Progenitor cell of endocrine pancreas (in vitro differentiated cells): ENCODE results near the gene DENND2C. TPM values are rescaled to one million over a fixed set of nuclear protein-coding genes. Genes with fewer than 3 reads are reported as not detected.

Experiments
- DNase-seq: peaks from one replicate; pipeline ENCODE4 v3.0.0; 2021; ENCODE audit warnings: low spot score; ENCODE audit not compliant: unreplicated experiment
- H3K27ac Mint-ChIP-seq: 2 replicates; pipeline ENCODE4 v1.8.0; 2021; ENCODE audit warnings: mild to moderate bottlenecking, moderate library complexity, mixed read lengths
- H3K27me3 Mint-ChIP-seq: 2 replicates; pipeline ENCODE4 v1.8.0; 2021; ENCODE audit warnings: mixed read lengths
- H3K36me3 Mint-ChIP-seq: 2 replicates; pipeline ENCODE4 v1.8.0; 2022; ENCODE audit warnings: mixed read lengths; ENCODE audit not compliant: insufficient read depth
- H3K4me1 Mint-ChIP-seq: 2 replicates; pipeline ENCODE4 v1.8.0; 2021; ENCODE audit warnings: low read depth, mixed read lengths
- H3K4me3 Mint-ChIP-seq: 2 replicates; pipeline ENCODE4 v1.8.0; 2021; ENCODE audit warnings: low read depth, mild to moderate bottlenecking, moderate library complexity, mixed read lengths
- H3K9me3 Mint-ChIP-seq: 2 replicates; pipeline ENCODE4 v1.8.0; 2021; ENCODE audit warnings: low read depth, mixed read lengths
- CTCF ChIP-seq: fragments of 200-600 bp; sonication (generic); IDR thresholded peaks from one replicate; pipeline ENCODE4 v1.5.0; 2021; ENCODE audit warnings: antibody characterized with exemption, mild to moderate bottlenecking; ENCODE audit not compliant: unreplicated experiment
- total RNA-seq: library from RNA; stranded (reverse); gene quantifications from 2 replicates; pipeline ENCODE4 v1.2.1, GENCODE V29; 2021

The DENND2C gene
- total RNA-seq, 1 donor from 2014 or later, result 10.6 TPM

- H3K36me3 Mint-ChIP-seq, result peaks cover 1% of the 10 kb centered on the region
- no peaks in the 10 kb centered on the region for H3K27me3 Mint-ChIP-seq
- H3K4me1 Mint-ChIP-seq, result no peaks in the 10 kb centered on the region
- no peak for DNase-seq
- no peak overlapping the region for H3K4me3 Mint-ChIP-seq
- TF ChIP-seq CTCF, result no peak
- H3K9me3 Mint-ChIP-seq, result no peaks in the 10 kb centered on the region
- H3K27ac Mint-ChIP-seq, result no peak overlapping the region
Observed at GRCh38 chr1:114559356-114559755, 110.5 kb downstream of the DENND2C start.

- Mint-ChIP-seq H3K27ac (no peak overlapping the region), H3K27me3 (no peaks in the 10 kb centered on the region)
- DNase-seq, result no peak
Observed at GRCh38 chr1:114558544-114558943, 111.3 kb downstream of the DENND2C start.

GRCh38 chr1:114554577-114554976 lies 115.3 kb downstream of the DENND2C start:
- H3K36me3 Mint-ChIP-seq, result no peaks in the 10 kb centered on the region
- no peaks in the 10 kb centered on the region for H3K27me3 Mint-ChIP-seq
- no peak for DNase-seq
- H3K4me3 Mint-ChIP-seq, result no peak overlapping the region
- H3K27ac Mint-ChIP-seq, result no peak overlapping the region
- no peaks in the 10 kb centered on the region for H3K9me3 Mint-ChIP-seq
- TF ChIP-seq CTCF, result no peak
- no peaks in the 10 kb centered on the region for H3K4me1 Mint-ChIP-seq

More at GRCh38 chr1:114558544-114558943, 111.3 kb downstream of the DENND2C start:
- Mint-ChIP-seq H3K4me1 (no peaks in the 10 kb centered on the region), H3K9me3 (no peaks in the 10 kb centered on the region), H3K36me3 (no peaks in the 10 kb centered on the region), H3K4me3 (no peak overlapping the region)
- peak; percentile 56 for TF ChIP-seq CTCF

GRCh38 chr1:114552106-114552639 lies 117.7 kb downstream of the DENND2C start:
- Mint-ChIP-seq H3K4me3 (no peak overlapping the region), H3K27ac (no peak overlapping the region), H3K9me3 (no peaks in the 10 kb centered on the region), H3K4me1 (no peaks in the 10 kb centered on the region), H3K27me3 (no peaks in the 10 kb centered on the region), H3K36me3 (no peaks in the 10 kb centered on the region)
- TF ChIP-seq CTCF, result no peak
- no peak for DNase-seq

GRCh38 chr1:114551400-114551799 lies 118.4 kb downstream of the DENND2C start:
- H3K27me3 Mint-ChIP-seq, result no peaks in the 10 kb centered on the region
- no peak overlapping the region for H3K4me3 Mint-ChIP-seq
- H3K36me3 Mint-ChIP-seq, result no peaks in the 10 kb centered on the region
- no peak for TF ChIP-seq CTCF
- H3K4me1 Mint-ChIP-seq, result no peaks in the 10 kb centered on the region
- DNase-seq, result no peak
- no peak overlapping the region for H3K27ac Mint-ChIP-seq
- no peaks in the 10 kb centered on the region for H3K9me3 Mint-ChIP-seq
